Tracheal epithelial cell (primary cell): ENCODE data around the gene ZNF558. TPM values are rescaled to one million over a fixed set of nuclear protein-coding genes. Genes with fewer than 3 reads are reported as not detected.

ENCODE experiments used
- total RNA-seq: library from RNA; depleted of rRNA; stranded (reverse); fragments of >200 nt; gene quantifications from 2 replicates; pipeline ENCODE4 v1.2.1, GENCODE V29; 2014

The ZNF558 gene
- 20.5 and 25.8 TPM in 2 replicates for total RNA-seq

DNA sequence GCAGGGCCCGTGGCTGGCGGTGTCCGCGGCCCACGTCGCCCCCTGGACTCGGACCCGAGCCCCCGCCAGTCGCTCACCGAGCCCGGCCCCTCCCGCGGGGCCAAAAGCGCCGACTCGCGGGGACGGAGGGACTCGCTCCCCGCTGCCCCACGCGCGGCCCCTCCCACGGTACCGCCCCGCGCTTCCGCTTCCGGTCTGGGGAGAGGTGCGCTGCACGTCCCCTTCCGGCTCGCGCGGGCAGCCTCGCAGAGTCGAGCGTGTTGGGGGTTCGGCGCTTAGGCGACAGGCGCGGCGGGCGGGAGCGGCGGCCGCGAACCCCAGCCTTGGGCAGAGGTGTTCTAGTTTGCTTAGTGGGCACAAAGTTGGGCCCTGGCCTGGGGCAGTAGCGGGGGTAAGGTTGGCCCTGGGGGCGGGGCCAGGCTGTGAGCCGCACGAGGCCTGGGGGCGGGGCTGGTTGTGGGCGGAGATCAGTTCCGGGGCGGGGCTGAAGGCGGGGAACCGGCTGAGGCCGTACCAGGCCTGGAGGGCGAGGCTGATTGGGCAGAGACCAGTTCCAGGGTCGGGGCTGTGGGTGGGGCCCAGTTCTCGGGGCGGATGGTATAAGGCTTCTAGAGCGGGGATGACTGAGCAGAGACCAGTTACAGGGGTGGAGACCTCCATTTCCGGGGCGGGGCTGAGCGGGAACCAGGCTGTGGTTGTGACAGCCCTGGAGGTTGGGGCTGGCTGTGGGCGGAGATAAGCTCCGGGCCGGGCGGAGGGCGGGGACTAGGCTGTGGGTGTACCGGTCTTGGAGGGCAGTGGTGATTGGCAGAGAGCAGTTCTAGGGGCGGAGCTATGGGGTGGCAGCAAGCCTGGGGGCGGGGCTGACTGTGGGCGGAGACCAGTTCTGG, at the start of gene ZNF558, which contains the start of gene MBD3L1:
Gene ZNF558 (minus strand): TSS at position 173 of the 890 bp plus-strand sequence. CDS start 9,645 bp downstream, outside the sequence.
Gene MBD3L1 (plus strand): TSS at position 246 of the 890 bp plus-strand sequence. CDS start 10,302 bp downstream, outside the sequence.

Other genes starting within 250 kb of the ZNF558 start
- 0.24 TPM in 1 of 2 replicates, not detected in the other for gene ADAMTS10, start 221.6 kb downstream of the ZNF558 start, total RNA-seq
- gene NFILZ, start 201.7 kb downstream of the ZNF558 start, total RNA-seq: not detected in 2 replicates
- not detected in 2 replicates for gene ACTL9, start 133.5 kb downstream of the ZNF558 start, total RNA-seq
- gene OR2Z1, start 110.7 kb downstream of the ZNF558 start, total RNA-seq: not detected in 2 replicates
- not detected in 2 replicates for gene MBD3L1, start 73 bp upstream of the ZNF558 start, total RNA-seq
- under 0.01 and 0.24 TPM in 2 replicates for gene MUC16, start 178.1 kb upstream of the ZNF558 start, total RNA-seq